NT2/D1 (cell line): Measurements from ENCODE around the gene RBM25.

ENCODE experiments used
- DNase-seq: peaks from one replicate; pipeline ENCODE4 v3.0.0-alpha.2; 2011; ENCODE audit warnings: low read depth, low spot score
- H3K27me3 ChIP-seq: 2 replicates; pipeline ENCODE4 v1.6.0; 2011; ENCODE audit warnings: mild to moderate bottlenecking; ENCODE audit not compliant: insufficient read length, insufficient read depth
- H3K36me3 ChIP-seq: 2 replicates; pipeline ENCODE4 v1.6.1; 2011; ENCODE audit warnings: mild to moderate bottlenecking, low read length, mixed read lengths; ENCODE audit not compliant: insufficient read depth, insufficient read length
- H3K4me1 ChIP-seq: 2 replicates; pipeline ENCODE4 v1.5.1; 2011; ENCODE audit not compliant: insufficient read depth, insufficient read length
- H3K4me3 ChIP-seq: 2 replicates; pipeline ENCODE4 v1.5.1; 2011; ENCODE audit warnings: low read depth; ENCODE audit not compliant: insufficient read length
- H3K9ac ChIP-seq: 2 replicates; pipeline ENCODE4 v1.6.0; 2011; ENCODE audit warnings: low read depth; ENCODE audit not compliant: insufficient read length
- H3K9me3 ChIP-seq: 2 replicates; pipeline ENCODE4 v1.5.1; 2011; ENCODE audit warnings: mild to moderate bottlenecking, low read length; ENCODE audit not compliant: insufficient read depth
- SUZ12 ChIP-seq: IDR thresholded peaks from 2 replicates; pipeline ENCODE4 v1.6.1; 2011; ENCODE audit not compliant: insufficient read length, insufficient read depth; ENCODE audit errors: extremely low read depth
- YY1 ChIP-seq: IDR thresholded peaks from 2 replicates; pipeline ENCODE4 v1.6.1; 2011; ENCODE audit not compliant: insufficient read length, insufficient read depth
- ZNF274 ChIP-seq: IDR thresholded peaks from 2 replicates; pipeline ENCODE4 v1.6.1; 2011; ENCODE audit warnings: mild to moderate bottlenecking, low read depth, low read length

Gene RBM25

GRCh38 chr14:73057944-73058223 lies 450 bp upstream of the RBM25 start:
- peak overlapping the region; percentile 95 for H3K4me3 ChIP-seq

GRCh38 chr14:73058922-73059673 lies 764 bp downstream of the RBM25 start:
- DNase-seq = no peak
- H3K4me3 ChIP-seq = peak overlapping the region; percentile 95
- peaks cover 25% of the 10 kb centered on the region for H3K36me3 ChIP-seq

More at GRCh38 chr14:73057944-73058223, 450 bp upstream of the RBM25 start:
- TF ChIP-seq SUZ12 (no peak), YY1 (no peak), ZNF274 (no peak)
- Histone ChIP-seq H3K4me1 (no peaks in the 10 kb centered on the region), H3K9ac (peak overlapping the region; percentile 86), H3K36me3 (peaks cover 17% of the 10 kb centered on the region), H3K9me3 (no peaks in the 10 kb centered on the region), H3K27me3 (no peaks in the 10 kb centered on the region)
- no peak for DNase-seq

DNA sequence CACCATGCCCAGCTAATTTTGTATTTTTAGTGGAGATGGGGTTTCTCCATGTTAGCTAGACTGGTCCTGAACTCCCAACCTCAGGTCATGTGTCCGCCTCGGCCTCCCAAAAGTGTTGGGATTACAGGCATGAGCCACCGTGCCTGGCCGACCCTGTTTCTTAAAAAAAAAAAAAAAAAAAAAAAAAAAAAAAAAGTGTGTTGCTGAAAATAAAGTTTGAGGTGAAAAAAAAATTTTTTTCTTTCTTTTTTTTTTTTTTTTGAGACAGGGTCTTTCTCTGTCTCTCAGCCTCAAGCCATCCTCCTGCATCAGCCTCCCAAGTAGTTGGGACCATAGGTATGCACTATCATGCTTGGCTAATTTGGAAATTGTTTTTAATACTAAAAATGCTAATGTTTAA lies 11.3 kb downstream of the RBM25 start:
- no peaks in the 10 kb centered on the region for H3K4me1 ChIP-seq
- no peaks in the 10 kb centered on the region for H3K9me3 ChIP-seq

More at GRCh38 chr14:73058922-73059673, 764 bp downstream of the RBM25 start:
- no peak for TF ChIP-seq ZNF274
- no peak for TF ChIP-seq YY1
- no peak for TF ChIP-seq SUZ12
- H3K9ac ChIP-seq = peak overlapping the region; percentile 95
- H3K9me3 ChIP-seq = no peaks in the 10 kb centered on the region
- H3K4me1 ChIP-seq = no peaks in the 10 kb centered on the region
- H3K27me3 ChIP-seq = no peaks in the 10 kb centered on the region

GRCh38 chr14:73091044-73091443 lies 32.7 kb downstream of the RBM25 start:
- no peak for DNase-seq
- H3K27me3 ChIP-seq = no peaks in the 10 kb centered on the region
- H3K9ac ChIP-seq = no peak overlapping the region
- TF ChIP-seq ZNF274 = no peak
- TF ChIP-seq YY1 = no peak
- TF ChIP-seq SUZ12 = no peak
- H3K4me1 ChIP-seq = no peaks in the 10 kb centered on the region
- H3K4me3 ChIP-seq = no peak overlapping the region
- peaks cover 58% of the 10 kb centered on the region for H3K36me3 ChIP-seq
- no peaks in the 10 kb centered on the region for H3K9me3 ChIP-seq

More for the DNA sequence above, 11.3 kb downstream of the RBM25 start:
- H3K9ac ChIP-seq = no peak overlapping the region
- DNase-seq = no peak
- H3K36me3 ChIP-seq = peaks cover 39% of the 10 kb centered on the region
- no peak for TF ChIP-seq YY1
- TF ChIP-seq ZNF274 = no peak
- TF ChIP-seq SUZ12 = no peak
- no peaks in the 10 kb centered on the region for H3K27me3 ChIP-seq
- H3K4me3 ChIP-seq = no peak overlapping the region

DNA sequence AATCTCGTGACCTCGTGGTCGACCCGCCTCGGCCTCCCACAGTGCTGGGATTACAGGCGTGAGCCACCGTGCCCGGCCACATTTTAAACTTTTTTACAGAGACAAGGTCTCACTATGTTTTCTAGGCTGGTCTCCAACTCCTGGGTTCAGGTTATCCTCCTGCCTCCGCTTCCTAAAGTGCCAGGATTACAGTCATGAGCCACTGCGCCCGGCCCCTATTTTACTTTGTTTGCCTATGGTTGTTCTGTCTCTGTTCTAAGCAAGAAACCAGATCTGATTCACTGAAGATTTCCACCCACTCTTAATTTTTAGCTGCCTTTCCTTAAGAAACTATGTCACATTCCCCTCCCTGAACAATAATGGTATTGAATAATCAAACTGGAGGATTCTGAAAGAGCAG lies 39.1 kb downstream of the RBM25 start:
- no peak for DNase-seq
- no peaks in the 10 kb centered on the region for H3K9me3 ChIP-seq

DNA sequence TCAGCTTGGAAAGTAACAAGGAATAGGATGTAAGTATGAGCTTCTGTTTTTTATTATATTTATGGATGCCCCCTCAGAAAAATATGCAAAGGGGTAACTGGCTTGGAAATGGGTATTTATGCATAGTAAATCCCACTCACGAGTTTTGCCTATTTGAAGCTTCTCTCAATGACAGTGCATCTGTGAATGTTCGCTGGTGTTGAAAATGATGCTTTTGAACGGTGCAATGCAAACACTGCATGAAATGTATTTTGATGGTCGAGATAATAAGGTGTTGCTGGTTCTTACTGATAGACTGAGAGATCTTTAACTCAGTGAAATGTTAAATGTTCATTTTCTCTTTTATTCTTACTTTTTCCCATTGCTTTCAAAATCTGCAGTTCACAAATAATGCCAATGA lies 42.0 kb downstream of the RBM25 start:
- TF ChIP-seq ZNF274 (no peak), SUZ12 (no peak), YY1 (no peak)
- H3K4me3 ChIP-seq = no peak overlapping the region
- H3K4me1 ChIP-seq = no peaks in the 10 kb centered on the region
- DNase-seq = no peak
- no peaks in the 10 kb centered on the region for H3K27me3 ChIP-seq
- H3K9me3 ChIP-seq = no peaks in the 10 kb centered on the region
- H3K36me3 ChIP-seq = peaks cover 86% of the 10 kb centered on the region
- H3K9ac ChIP-seq = no peak overlapping the region

More for the DNA sequence above, 39.1 kb downstream of the RBM25 start:
- H3K4me3 ChIP-seq = no peak overlapping the region
- H3K4me1 ChIP-seq = no peaks in the 10 kb centered on the region
- no peaks in the 10 kb centered on the region for H3K27me3 ChIP-seq
- TF ChIP-seq SUZ12 = no peak
- no peak for TF ChIP-seq ZNF274
- no peak for TF ChIP-seq YY1
- H3K36me3 ChIP-seq = peaks cover 65% of the 10 kb centered on the region
- H3K9ac ChIP-seq = no peak overlapping the region

GRCh38 chr14:73102806-73103497 lies 44.6 kb downstream of the RBM25 start:
- no peak for DNase-seq

More at GRCh38 chr14:73102806-73103497, 44.6 kb downstream of the RBM25 start:
- Histone ChIP-seq H3K9me3 (no peaks in the 10 kb centered on the region), H3K36me3 (peaks cover 95% of the 10 kb centered on the region), H3K4me1 (no peaks in the 10 kb centered on the region), H3K4me3 (no peak overlapping the region), H3K9ac (no peak overlapping the region), H3K27me3 (no peaks in the 10 kb centered on the region)
- TF ChIP-seq YY1 (no peak), ZNF274 (no peak), SUZ12 (no peak)
